ENCODE data around the gene EHD2. TPM values are rescaled to one million over a fixed set of nuclear protein-coding genes. Genes with fewer than 3 reads are reported as not detected.
A peak's percentile ranks its signal among the peaks of the same experiment; 100 is the strongest.
"Not testable (repeated sequence)": the region's sequence is repeated elsewhere in the genome, so short reads cannot be mapped to it uniquely, and the experiment has no call there.

The EHD2 gene
- total RNA-seq, 3 donors from 2014 or later: 0.26 to 0.66 (median 0.43) TPM

GRCh38 chr19:47740866-47741519 lies 27.8 kb downstream of the EHD2 start:
- no peak overlapping the region for H3K4me3 Mint-ChIP-seq
- H3K9me3 Mint-ChIP-seq: no peaks in the 10 kb centered on the region
- no peak for ATAC-seq
- no peak for DNase-seq
- no peaks in the 10 kb centered on the region for H3K36me3 Mint-ChIP-seq (ENCODE audit: insufficient read depth)
- H3K4me1 Mint-ChIP-seq (ENCODE audit: low read depth): peaks cover 21% of the 10 kb centered on the region
- no peaks in the 10 kb centered on the region for H3K27me3 Mint-ChIP-seq (ENCODE audit: low read depth)

GRCh38 chr19:47741544-47742140 lies 28.4 kb downstream of the EHD2 start:
- Mint-ChIP-seq H3K9me3 (no peaks in the 10 kb centered on the region), H3K4me1 (ENCODE audit: low read depth) (peaks cover 22% of the 10 kb centered on the region), H3K27me3 (ENCODE audit: low read depth) (no peaks in the 10 kb centered on the region), H3K36me3 (ENCODE audit: insufficient read depth) (no peaks in the 10 kb centered on the region), H3K4me3 (no peak overlapping the region)
- ATAC-seq (no peak), DNase-seq (no peak)

- Mint-ChIP-seq H3K4me3 (peak overlapping the region; percentile 99), H3K36me3 (ENCODE audit: insufficient read depth) (no peaks in the 10 kb centered on the region), H3K4me1 (ENCODE audit: low read depth) (peaks cover 30% of the 10 kb centered on the region), H3K9me3 (no peaks in the 10 kb centered on the region), H3K27me3 (ENCODE audit: low read depth) (no peaks in the 10 kb centered on the region)
- ATAC-seq (no peak), DNase-seq (no peak)
Observed at GRCh38 chr19:47742634-47743033, 29.4 kb downstream of the EHD2 start.

GRCh38 chr19:47745010-47745901 lies 32.0 kb downstream of the EHD2 start, which contains the start of gene NOP53:
NOP53 (plus strand) TSS chr19:47745546; CDS start chr19:47745560, 14 bp downstream.
- Mint-ChIP-seq H3K36me3 (ENCODE audit: insufficient read depth) (peaks cover 12% of the 10 kb centered on the region), H3K27me3 (ENCODE audit: low read depth) (no peaks in the 10 kb centered on the region), H3K4me3 (peak within 1 kb of the TSS; percentile 99), H3K9me3 (no peaks in the 10 kb centered on the region), H3K4me1 (ENCODE audit: low read depth) (peaks cover 47% of the 10 kb centered on the region)
- DNase-seq (peak; percentile 98), ATAC-seq (peak; percentile 79 to 80)

DNA sequence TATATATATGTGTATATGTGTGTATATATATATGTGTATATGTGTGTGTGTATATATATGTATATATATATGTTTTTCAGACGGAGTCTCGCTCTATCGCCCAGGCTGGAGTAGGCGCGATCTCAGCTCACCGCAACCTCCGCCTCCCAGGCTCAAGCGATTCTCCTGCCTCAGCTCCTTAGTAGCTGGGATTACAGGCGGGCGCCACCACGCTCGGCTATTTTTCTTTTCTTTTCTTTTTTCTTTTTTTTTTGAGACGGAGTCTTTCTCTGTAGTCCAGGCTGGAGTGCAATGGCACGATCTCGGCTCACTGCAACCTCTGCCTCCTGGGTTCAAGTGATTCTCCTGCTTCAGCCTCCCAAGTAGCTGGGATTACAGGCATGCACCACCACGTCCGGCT lies 32.9 kb downstream of the EHD2 start:
- Mint-ChIP-seq H3K36me3 (ENCODE audit: insufficient read depth) (peaks cover 15% of the 10 kb centered on the region), H3K4me1 (ENCODE audit: low read depth) (peaks cover 47% of the 10 kb centered on the region), H3K4me3 (peak overlapping the region; percentile 99)
- not testable (repeated sequence) for H3K9me3 Mint-ChIP-seq; H3K27me3 Mint-ChIP-seq (ENCODE audit: low read depth); ATAC-seq; DNase-seq

- Mint-ChIP-seq H3K36me3 (ENCODE audit: insufficient read depth) (peaks cover 35% of the 10 kb centered on the region), H3K4me3 (peak overlapping the region; percentile 53), H3K9me3 (no peaks in the 10 kb centered on the region), H3K27me3 (ENCODE audit: low read depth) (no peaks in the 10 kb centered on the region), H3K4me1 (ENCODE audit: low read depth) (peaks cover 32% of the 10 kb centered on the region)
- ATAC-seq (no peak), DNase-seq (no peak)
Observed at GRCh38 chr19:47749326-47749725, 36.1 kb downstream of the EHD2 start.

GRCh38 chr19:47750752-47751151 lies 37.5 kb downstream of the EHD2 start:
- ATAC-seq (no peak), DNase-seq (no peak)
- H3K9me3 Mint-ChIP-seq: no peaks in the 10 kb centered on the region
- no peak overlapping the region for H3K4me3 Mint-ChIP-seq
- H3K36me3 Mint-ChIP-seq (ENCODE audit: insufficient read depth): peaks cover 38% of the 10 kb centered on the region
- no peaks in the 10 kb centered on the region for H3K27me3 Mint-ChIP-seq (ENCODE audit: low read depth)
- peaks cover 27% of the 10 kb centered on the region for H3K4me1 Mint-ChIP-seq (ENCODE audit: low read depth)

DNA sequence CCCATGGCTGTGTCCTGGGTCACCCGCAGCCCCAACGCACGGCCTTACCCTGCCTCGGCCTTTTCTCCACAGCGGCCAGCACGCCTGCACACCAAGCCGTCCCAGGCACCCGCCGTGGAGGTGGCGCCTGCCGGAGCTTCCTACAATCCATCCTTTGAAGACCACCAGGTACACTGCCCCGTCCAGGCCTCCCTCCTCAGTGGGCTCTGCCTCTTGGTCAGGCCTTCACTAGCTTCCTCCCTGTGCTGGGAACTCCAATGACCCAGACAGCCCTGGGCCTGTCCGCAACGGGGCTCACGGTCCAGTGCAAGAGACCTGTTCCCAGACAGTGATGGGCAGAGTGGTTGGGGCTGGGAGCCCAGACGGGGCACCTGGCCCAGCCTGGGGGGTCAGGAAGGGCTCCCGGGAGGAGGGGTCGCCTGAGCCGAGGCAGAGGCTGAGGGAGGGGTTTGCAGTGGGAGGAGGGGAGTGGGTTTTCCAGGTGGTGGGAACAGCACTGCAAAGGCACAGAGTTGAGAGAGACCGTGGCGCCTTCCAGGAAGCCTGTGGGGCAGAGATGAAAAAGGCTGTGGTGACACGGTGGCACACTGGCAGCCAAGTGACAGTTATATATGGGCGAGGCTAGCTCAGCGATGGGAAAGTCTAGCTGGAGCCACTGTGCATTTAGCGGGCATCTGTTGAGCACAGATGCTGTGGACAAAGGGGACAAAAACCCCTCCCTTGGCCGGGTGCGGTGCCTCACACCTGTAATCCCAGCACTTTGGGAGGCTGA lies 39.4 kb downstream of the EHD2 start:
- H3K27me3 Mint-ChIP-seq (ENCODE audit: low read depth): no peaks in the 10 kb centered on the region
- DNase-seq (no peak), ATAC-seq (peak in 1 of 2 donors; percentile 5)
- H3K9me3 Mint-ChIP-seq: no peaks in the 10 kb centered on the region
- no peak overlapping the region for H3K4me3 Mint-ChIP-seq
- H3K4me1 Mint-ChIP-seq (ENCODE audit: low read depth): peaks cover 19% of the 10 kb centered on the region
- H3K36me3 Mint-ChIP-seq (ENCODE audit: insufficient read depth): peaks cover 48% of the 10 kb centered on the region

DNA sequence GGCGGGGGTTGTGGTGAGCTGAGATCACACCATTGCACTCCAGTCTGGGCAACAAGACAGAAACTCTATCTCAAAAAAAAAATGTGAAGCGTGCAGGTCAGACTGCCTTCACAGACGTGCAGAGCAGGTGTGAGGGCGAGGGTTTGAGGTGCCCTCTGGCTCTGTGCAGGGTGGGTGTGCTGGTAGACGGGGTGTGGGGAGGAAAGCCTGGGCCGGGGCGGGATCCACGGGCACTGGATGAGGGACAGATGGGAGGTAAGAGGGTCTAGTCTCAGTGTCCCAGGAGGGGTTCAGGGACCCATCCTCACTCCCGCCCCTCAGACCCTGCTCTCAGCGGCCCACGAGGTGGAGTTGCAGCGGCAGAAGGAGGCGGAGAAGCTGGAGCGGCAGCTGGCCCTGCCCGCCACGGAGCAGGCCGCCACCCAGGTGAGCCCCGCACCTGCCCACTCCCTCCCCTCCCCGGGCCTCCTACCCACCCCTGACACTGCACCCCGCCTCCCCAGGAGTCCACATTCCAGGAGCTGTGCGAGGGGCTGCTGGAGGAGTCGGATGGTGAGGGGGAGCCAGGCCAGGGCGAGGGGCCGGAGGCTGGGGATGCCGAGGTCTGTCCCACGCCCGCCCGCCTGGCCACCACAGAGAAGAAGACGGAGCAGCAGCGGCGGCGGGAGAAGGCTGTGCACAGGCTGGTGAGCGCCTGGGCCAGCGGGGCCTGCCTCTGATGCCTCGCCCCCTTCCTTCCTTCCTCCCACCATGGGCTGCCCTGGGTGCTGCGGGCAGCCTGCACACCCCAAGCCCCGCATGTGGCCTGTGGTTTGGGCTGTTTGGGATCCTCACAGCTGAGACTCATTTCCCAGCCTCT lies 41.2 kb downstream of the EHD2 start:
- ATAC-seq: peak in 1 of 2 donors; percentile 6

GRCh38 chr19:47755065-47755761 lies 42.0 kb downstream of the EHD2 start:
- no peak for DNase-seq
- H3K27me3 Mint-ChIP-seq (ENCODE audit: low read depth): no peaks in the 10 kb centered on the region
- peaks cover 45% of the 10 kb centered on the region for H3K36me3 Mint-ChIP-seq (ENCODE audit: insufficient read depth)
- no peak for ATAC-seq
- peaks cover 2% of the 10 kb centered on the region for H3K4me1 Mint-ChIP-seq (ENCODE audit: low read depth)
- H3K4me3 Mint-ChIP-seq: no peak overlapping the region
- no peaks in the 10 kb centered on the region for H3K9me3 Mint-ChIP-seq

More for the DNA sequence above, 41.2 kb downstream of the EHD2 start:
- H3K9me3 Mint-ChIP-seq: no peaks in the 10 kb centered on the region
- peaks cover 4% of the 10 kb centered on the region for H3K4me1 Mint-ChIP-seq (ENCODE audit: low read depth)
- H3K36me3 Mint-ChIP-seq (ENCODE audit: insufficient read depth): peaks cover 47% of the 10 kb centered on the region
- DNase-seq: no peak
- H3K27me3 Mint-ChIP-seq (ENCODE audit: low read depth): no peaks in the 10 kb centered on the region
- H3K4me3 Mint-ChIP-seq: no peak overlapping the region

DNA sequence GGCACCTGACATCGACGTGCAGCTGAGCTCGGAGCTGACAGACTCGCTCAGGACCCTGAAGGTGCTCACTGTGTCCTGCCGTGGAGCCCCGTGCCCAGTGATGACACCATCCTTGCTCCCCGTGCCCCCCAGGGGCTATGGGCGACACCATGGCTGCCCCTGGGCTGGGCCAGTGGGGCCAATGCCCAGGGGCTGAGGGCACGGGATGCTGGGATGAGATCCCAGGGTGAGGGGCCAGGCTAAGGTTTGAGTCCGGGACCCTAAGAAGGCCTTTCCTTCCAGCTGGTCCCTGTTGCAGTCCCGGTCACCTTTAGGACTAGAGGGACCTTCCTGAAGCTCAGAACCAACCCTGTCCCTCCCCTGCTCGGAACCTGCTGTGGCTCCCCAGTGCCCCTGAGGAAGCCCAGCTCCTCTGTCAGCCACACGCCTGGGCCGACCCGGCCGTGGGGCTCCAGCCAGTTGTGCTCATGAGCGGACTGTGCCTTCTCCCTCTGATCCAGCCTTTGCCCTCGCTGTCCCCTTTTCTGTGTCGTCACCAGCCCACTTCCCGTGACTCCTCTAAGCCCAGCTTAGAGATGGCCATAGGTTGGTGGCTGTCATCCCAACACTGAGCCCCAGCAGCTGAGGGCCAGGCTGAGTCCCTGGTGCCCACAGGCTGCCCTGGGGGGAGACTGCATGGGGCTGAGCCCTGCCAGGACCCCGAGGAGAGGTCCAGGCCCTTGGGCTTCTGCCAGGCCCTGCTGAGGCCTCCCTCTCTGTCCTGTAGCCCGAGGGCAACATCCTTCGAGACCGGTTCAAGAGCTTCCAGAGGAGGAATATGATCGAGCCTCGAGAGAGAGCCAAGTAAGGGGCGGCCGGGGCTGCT lies 42.8 kb downstream of the EHD2 start:
- no peaks in the 10 kb centered on the region for H3K27me3 Mint-ChIP-seq (ENCODE audit: low read depth)
- DNase-seq (no peak), ATAC-seq (no peak)
- peaks cover 42% of the 10 kb centered on the region for H3K36me3 Mint-ChIP-seq (ENCODE audit: insufficient read depth)
- no peaks in the 10 kb centered on the region for H3K9me3 Mint-ChIP-seq
- no peak overlapping the region for H3K4me3 Mint-ChIP-seq
- H3K4me1 Mint-ChIP-seq (ENCODE audit: low read depth): peaks cover 2% of the 10 kb centered on the region

- ATAC-seq (no peak), DNase-seq (no peak)
- Mint-ChIP-seq H3K36me3 (ENCODE audit: insufficient read depth) (peaks cover 42% of the 10 kb centered on the region), H3K9me3 (no peaks in the 10 kb centered on the region), H3K4me3 (no peak overlapping the region), H3K4me1 (ENCODE audit: low read depth) (peaks cover 2% of the 10 kb centered on the region), H3K27me3 (ENCODE audit: low read depth) (no peaks in the 10 kb centered on the region)
Observed at GRCh38 chr19:47756627-47756929, 43.4 kb downstream of the EHD2 start.

All from activated T-cell treated with anti-CD3 and anti-CD28 coated beads, Interleukin-2, amount 50 U/mL, for 4 hours (primary cell).